ENCODE data around the gene COTL1. TPM values are rescaled to one million over a fixed set of nuclear protein-coding genes. Genes with fewer than 3 reads are reported as not detected.
A peak's percentile ranks its signal among the peaks of the same experiment; 100 is the strongest.

Gene COTL1
- total and polyA plus RNA-seq, 9 of the 15 experiments (the other 6 are each of a cell fraction or from before 2014, with no cell fraction given) = 27.7 to 185 (median 72.5) TPM

DNA sequence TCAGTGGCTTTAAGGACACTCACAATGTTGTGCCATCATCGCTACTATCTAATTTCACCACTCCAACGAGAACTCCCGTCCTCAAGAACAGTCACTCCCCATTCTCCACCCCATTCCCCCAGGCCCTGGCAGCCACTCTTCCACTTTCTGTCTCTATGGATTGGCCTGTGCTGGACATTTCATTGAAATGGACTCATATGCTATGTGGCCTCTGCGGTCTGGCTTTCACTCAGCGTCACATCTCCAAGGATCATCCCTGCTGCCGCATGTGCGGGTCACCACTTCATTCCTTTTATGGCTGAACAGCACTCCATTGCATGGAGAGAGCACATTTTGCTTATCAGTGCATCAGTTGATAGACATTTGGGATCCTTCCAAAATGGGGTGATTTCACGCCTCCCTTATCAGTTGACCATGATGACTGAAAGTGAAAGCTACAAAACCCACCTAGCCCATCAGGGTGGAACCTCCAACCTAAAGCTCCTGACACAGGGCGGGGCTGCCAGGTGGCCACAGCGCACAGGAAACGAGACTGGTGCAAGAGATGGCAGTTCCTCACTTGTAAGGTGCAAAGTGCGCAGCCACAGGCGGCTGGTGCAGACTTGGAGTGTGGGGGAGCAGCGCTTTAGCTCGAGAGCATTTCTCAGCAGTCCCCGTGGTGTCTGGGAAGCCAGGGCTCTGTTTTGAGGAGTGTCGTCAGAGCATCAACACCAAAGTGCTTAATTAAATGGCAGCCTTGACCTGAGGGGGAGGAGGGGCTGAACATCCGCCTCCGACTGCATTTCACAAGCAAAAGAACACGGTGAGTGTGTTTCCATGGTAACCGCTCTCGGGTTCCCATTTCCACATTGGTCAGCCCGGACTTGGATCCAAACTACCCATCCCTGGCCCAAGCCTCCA lies 23.8 kb downstream of the COTL1 start (continued):
- TF ChIP-seq KLF13 (tag; IDR thresholded peaks at IDR 0.05; ENCODE audit: borderline replicate concordance, low read depth) = peak; percentile 7
- TF ChIP-seq, protein P1, sequence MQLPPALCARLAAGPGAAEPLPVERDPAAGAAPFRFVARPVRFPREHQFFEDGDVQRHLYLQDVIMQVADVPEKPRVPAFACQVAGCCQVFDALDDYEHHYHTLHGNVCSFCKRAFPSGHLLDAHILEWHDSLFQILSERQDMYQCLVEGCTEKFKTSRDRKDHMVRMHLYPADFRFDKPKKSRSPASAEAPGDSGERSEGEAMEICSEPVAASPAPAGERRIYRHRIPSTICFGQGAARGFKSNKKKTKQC (CRISPR knock-in tag; IDR thresholded peaks at IDR 0.05) = peak; percentile 18; the same call in 1 of the 2 replicates
- 0 out of 2 replicates have a peak, but pooled peaks have one; percentile 28 for TF ChIP-seq PTBP1 (IDR thresholded peaks at IDR 0.05; ENCODE audit: low read depth, low read length)
- no peak for TF ChIP-seq HOXB6 (CRISPR knock-in tag; IDR thresholded peaks at IDR 0.05; ENCODE audit: borderline replicate concordance)
- TF ChIP-seq NCOA6 (IDR thresholded peaks at IDR 0.05) = no peak
- no peak for TF ChIP-seq WHSC1 (IDR thresholded peaks at IDR 0.05; ENCODE audit: low read length)
- TF ChIP-seq CBX8 (IDR thresholded peaks at IDR 0.05; ENCODE audit: borderline replicate concordance, extremely low read depth, low read depth, low read length, poor library complexity, severe bottlenecking) = no peak
- TF ChIP-seq PML (IDR thresholded peaks at IDR 0.05; ENCODE audit: low read length) = 0 out of 2 replicates have a peak, but pooled peaks have one; percentile 13
- TF ChIP-seq, protein P2, sequence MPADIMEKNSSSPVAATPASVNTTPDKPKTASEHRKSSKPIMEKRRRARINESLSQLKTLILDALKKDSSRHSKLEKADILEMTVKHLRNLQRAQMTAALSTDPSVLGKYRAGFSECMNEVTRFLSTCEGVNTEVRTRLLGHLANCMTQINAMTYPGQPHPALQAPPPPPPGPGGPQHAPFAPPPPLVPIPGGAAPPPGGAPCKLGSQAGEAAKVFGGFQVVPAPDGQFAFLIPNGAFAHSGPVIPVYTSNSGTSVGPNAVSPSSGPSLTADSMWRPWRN (IDR thresholded peaks at IDR 0.05; ENCODE audit: low read depth) = peak; percentile 93
- no peak for TF ChIP-seq SRSF9 (IDR thresholded peaks at IDR 0.05; ENCODE audit: borderline replicate concordance, low read depth, low read length)
- no peak for TF ChIP-seq STAT5B (CRISPR knock-in tag; IDR thresholded peaks at IDR 0.05)
- TF ChIP-seq, protein P3, sequence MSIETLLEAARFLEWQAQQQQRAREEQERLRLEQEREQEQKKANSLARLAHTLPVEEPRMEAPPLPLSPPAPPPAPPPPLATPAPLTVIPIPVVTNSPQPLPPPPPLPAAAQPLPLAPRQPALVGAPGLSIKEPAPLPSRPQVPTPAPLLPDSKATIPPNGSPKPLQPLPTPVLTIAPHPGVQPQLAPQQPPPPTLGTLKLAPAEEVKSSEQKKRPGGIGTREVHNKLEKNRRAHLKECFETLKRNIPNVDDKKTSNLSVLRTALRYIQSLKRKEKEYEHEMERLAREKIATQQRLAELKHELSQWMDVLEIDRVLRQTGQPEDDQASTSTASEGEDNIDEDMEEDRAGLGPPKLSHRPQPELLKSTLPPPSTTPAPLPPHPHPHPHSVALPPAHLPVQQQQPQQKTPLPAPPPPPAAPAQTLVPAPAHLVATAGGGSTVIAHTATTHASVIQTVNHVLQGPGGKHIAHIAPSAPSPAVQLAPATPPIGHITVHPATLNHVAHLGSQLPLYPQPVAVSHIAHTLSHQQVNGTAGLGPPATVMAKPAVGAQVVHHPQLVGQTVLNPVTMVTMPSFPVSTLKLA (conservative IDR thresholded peaks at IDR 0.05) = peak; percentile 79 to 90
- TF ChIP-seq, protein P4, sequence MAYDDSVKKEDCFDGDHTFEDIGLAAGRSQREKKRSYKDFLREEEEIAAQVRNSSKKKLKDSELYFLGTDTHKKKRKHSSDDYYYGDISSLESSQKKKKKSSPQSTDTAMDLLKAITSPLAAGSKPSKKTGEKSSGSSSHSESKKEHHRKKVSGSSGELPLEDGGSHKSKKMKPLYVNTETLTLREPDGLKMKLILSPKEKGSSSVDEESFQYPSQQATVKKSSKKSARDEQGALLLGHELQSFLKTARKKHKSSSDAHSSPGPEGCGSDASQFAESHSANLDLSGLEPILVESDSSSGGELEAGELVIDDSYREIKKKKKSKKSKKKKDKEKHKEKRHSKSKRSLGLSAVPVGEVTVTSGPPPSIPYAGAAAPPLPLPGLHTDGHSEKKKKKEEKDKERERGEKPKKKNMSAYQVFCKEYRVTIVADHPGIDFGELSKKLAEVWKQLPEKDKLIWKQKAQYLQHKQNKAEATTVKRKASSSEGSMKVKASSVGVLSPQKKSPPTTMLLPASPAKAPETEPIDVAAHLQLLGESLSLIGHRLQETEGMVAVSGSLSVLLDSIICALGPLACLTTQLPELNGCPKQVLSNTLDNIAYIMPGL (CRISPR knock-in tag; IDR thresholded peaks at IDR 0.05) = no peak

Data from K562 (cell line).